Upper lobe of left lung (tissue), 4 donors: ENCODE results near the gene CA5A.
"Not testable (repeated sequence)": the region's sequence is repeated elsewhere in the genome, so short reads cannot be mapped to it uniquely, and the experiment has no call there.

Source experiments
- CTCF ChIP-seq, 6 experiments: fragments of 450-650 bp in 4 of 6; fragments of 200-600 bp in 2 of 6; sonication (generic) in 2 of 6; IDR thresholded peaks; one replicate each; pipeline ENCODE4 v1.5.1; 2016 to 2019; ENCODE audit warnings: antibody characterized with exemption in 6 of 6
- EP300 ChIP-seq, 4 donors: sonication (generic); formaldehyde crosslinking; IDR thresholded peaks; one replicate each; pipeline ENCODE4 v1.5.1; 2017; ENCODE audit warnings: antibody characterized with exemption in 4 of 4, control low read depth in 2 of 4
- POLR2A ChIP-seq, 4 donors: fragments of 450-650 bp; IDR thresholded peaks; one replicate each; pipeline ENCODE4 v1.5.1; 2016 to 2017; ENCODE audit warnings: antibody characterized with exemption in 4 of 4, mild to moderate bottlenecking in 2 of 4
- POLR2AphosphoS5 ChIP-seq, 2 donors: sonication (generic); formaldehyde crosslinking; IDR thresholded peaks; one replicate each; pipeline ENCODE4 v1.5.1; 2017; ENCODE audit warnings: antibody characterized with exemption in 2 of 2

- TF ChIP-seq POLR2AphosphoS5, CTCF, POLR2A, EP300 (IDR thresholded peaks at IDR 0.05): not testable (repeated sequence)
These were observed 65.7 kb downstream of the CA5A start for GRCh38 chr16:87870418-87871291.
